Upper lobe of right lung (tissue), 1 donor: ENCODE data around the gene GRM7. TPM values are rescaled to one million over a fixed set of nuclear protein-coding genes. Genes with fewer than 3 reads are reported as not detected.

ENCODE experiments used
- ATAC-seq: fragments of 200-7000 bp; cut with Tn5 transposase; one replicate; pipeline ENCODE4 v1.9.1; 2020; ENCODE audit warnings: mild to moderate bottlenecking, moderate library complexity
- DNase-seq: peaks from one replicate; pipeline ENCODE4 v3.0.0-alpha.2; 2020
- H3K27ac ChIP-seq: fragments of 200-600 bp; one replicate; pipeline ENCODE4 v1.8.0; 2022
- H3K27me3 ChIP-seq: fragments of 200-600 bp; one replicate; pipeline ENCODE4 v1.8.0; 2022; ENCODE audit warnings: mild to moderate bottlenecking
- H3K36me3 ChIP-seq: fragments of 200-600 bp; one replicate; pipeline ENCODE4 v1.8.0; 2022
- H3K4me1 ChIP-seq: fragments of 200-600 bp; one replicate; pipeline ENCODE4 v1.8.0; 2022
- H3K4me3 ChIP-seq: fragments of 200-600 bp; one replicate; pipeline ENCODE4 v1.8.0; 2022; ENCODE audit warnings: mild to moderate bottlenecking
- H3K9me3 ChIP-seq: fragments of 200-600 bp; one replicate; pipeline ENCODE4 v1.8.0; 2022
- intact Hi-C: fragments of 100-400 bp; cut with DNase I; formaldehyde crosslinking; loops from one replicate; pipeline ENCODE4 v1.11.0; 2022
- total RNA-seq: library from RNA; stranded (reverse); fragmentation: NEBNext Ultra II Directional; extraction: Animal tissue kit (Norgen Biotek cat#: 25700); gene quantifications from one replicate; pipeline ENCODE4 v1.2.1, GENCODE V29; 2021
- TF ChIP-seq, protein P1 (sequence below): fragments of 200-600 bp; IDR thresholded peaks from one replicate; pipeline ENCODE4 v1.8.0; 2022; ENCODE audit warnings: antibody characterized with exemption
- donor health status: DM: no; HTN: yes; CAD: no; lungs with severe emphysema.

The GRM7 gene
- total RNA-seq, 1 donor from 2014 or later = not detected

DNA sequence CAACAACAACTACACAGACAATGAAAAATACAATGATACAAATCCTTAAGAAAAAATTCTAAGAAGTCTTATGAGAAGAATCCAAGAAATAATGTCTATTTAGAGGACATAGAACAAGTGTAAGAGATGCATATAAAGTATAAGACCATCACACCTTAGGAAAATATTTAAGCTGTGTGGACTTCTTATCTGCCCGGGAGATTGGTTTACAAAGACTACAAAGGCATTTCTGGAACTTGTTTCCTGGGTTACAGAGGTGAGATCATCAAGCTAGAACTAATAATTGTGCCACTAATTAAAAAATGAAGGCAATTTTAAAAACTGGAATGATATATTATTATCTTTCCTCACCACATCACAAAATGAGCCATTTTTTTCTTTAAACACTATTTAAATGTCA lies 507.1 kb downstream of the GRM7 start:
- ATAC-seq (no peak), DNase-seq (no peak)
- no peaks in the 10 kb centered on the region for H3K36me3 ChIP-seq
- intact Hi-C loops = no loop called here
- no peak overlapping the region for H3K4me3 ChIP-seq
- no peak overlapping the region for H3K27ac ChIP-seq
- TF ChIP-seq, protein P1, sequence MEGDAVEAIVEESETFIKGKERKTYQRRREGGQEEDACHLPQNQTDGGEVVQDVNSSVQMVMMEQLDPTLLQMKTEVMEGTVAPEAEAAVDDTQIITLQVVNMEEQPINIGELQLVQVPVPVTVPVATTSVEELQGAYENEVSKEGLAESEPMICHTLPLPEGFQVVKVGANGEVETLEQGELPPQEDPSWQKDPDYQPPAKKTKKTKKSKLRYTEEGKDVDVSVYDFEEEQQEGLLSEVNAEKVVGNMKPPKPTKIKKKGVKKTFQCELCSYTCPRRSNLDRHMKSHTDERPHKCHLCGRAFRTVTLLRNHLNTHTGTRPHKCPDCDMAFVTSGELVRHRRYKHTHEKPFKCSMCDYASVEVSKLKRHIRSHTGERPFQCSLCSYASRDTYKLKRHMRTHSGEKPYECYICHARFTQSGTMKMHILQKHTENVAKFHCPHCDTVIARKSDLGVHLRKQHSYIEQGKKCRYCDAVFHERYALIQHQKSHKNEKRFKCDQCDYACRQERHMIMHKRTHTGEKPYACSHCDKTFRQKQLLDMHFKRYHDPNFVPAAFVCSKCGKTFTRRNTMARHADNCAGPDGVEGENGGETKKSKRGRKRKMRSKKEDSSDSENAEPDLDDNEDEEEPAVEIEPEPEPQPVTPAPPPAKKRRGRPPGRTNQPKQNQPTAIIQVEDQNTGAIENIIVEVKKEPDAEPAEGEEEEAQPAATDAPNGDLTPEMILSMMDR = no peak
- H3K4me1 ChIP-seq = no peaks in the 10 kb centered on the region
- no peaks in the 10 kb centered on the region for H3K27me3 ChIP-seq
- no peaks in the 10 kb centered on the region for H3K9me3 ChIP-seq

GRCh38 chr3:7368597-7368996 lies 507.7 kb downstream of the GRM7 start:
- no peaks in the 10 kb centered on the region for H3K9me3 ChIP-seq
- intact Hi-C loops = no loop called here
- ATAC-seq (no peak), DNase-seq (no peak)
- H3K27me3 ChIP-seq = no peaks in the 10 kb centered on the region
- H3K27ac ChIP-seq = no peak overlapping the region
- H3K36me3 ChIP-seq = no peaks in the 10 kb centered on the region
- no peak overlapping the region for H3K4me3 ChIP-seq
- TF ChIP-seq, protein P1 = no peak
- H3K4me1 ChIP-seq = no peaks in the 10 kb centered on the region

GRCh38 chr3:7371693-7372572 lies 511.0 kb downstream of the GRM7 start:
- no peaks in the 10 kb centered on the region for H3K9me3 ChIP-seq
- H3K4me1 ChIP-seq = no peaks in the 10 kb centered on the region
- no peak for DNase-seq
- no peaks in the 10 kb centered on the region for H3K36me3 ChIP-seq
- TF ChIP-seq, protein P1 = no peak
- intact Hi-C loops = no loop called here
- peak; percentile 88 for ATAC-seq
- H3K4me3 ChIP-seq = no peak overlapping the region
- no peak overlapping the region for H3K27ac ChIP-seq
- no peaks in the 10 kb centered on the region for H3K27me3 ChIP-seq

DNA sequence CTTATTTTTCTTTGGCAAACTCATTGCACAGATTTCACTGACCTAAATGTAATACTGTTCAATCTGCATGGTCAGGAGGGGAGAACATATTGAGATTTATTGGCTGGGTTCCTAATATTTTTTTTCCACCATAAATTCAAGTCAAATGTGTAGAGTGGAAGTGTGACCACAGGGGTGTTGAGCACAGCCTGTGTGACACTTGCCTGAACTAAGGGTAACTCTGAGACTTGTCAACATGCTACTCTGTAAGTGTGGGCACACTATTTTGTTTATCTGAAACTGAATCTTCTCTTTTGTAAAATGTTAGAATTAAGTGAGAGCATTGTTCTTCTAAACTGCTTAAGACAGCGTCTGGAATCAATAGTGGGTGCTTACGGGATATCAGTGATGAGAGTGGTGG lies 516.2 kb downstream of the GRM7 start:
- no peak for ATAC-seq
- no peak overlapping the region for H3K4me3 ChIP-seq
- no peaks in the 10 kb centered on the region for H3K27me3 ChIP-seq
- DNase-seq = no peak
- no peak overlapping the region for H3K27ac ChIP-seq
- TF ChIP-seq, protein P1 = no peak
- H3K9me3 ChIP-seq = no peaks in the 10 kb centered on the region
- no peaks in the 10 kb centered on the region for H3K36me3 ChIP-seq
- no peaks in the 10 kb centered on the region for H3K4me1 ChIP-seq
- intact Hi-C loops = no loop called here

- no peaks in the 10 kb centered on the region for H3K27me3 ChIP-seq
- H3K4me1 ChIP-seq = no peaks in the 10 kb centered on the region
- intact Hi-C loops = no loop called here
- H3K4me3 ChIP-seq = no peak overlapping the region
- no peaks in the 10 kb centered on the region for H3K9me3 ChIP-seq
- H3K27ac ChIP-seq = no peak overlapping the region
- DNase-seq (no peak), ATAC-seq (no peak)
- TF ChIP-seq, protein P1 = no peak
- no peaks in the 10 kb centered on the region for H3K36me3 ChIP-seq
These were observed 520.8 kb downstream of the GRM7 start for GRCh38 chr3:7381741-7382140.
